Neural cell (in vitro differentiated cells): ENCODE data around the gene ANGPTL8.

Experiments
- EP300 ChIP-seq: fragments of 450-650 bp; conservative IDR thresholded peaks from 2 replicates; pipeline ENCODE4 v1.6.1; 2014; ENCODE audit warnings: antibody characterized with exemption, mild to moderate bottlenecking, moderate library complexity; ENCODE audit not compliant: poor library complexity, severe bottlenecking
- EZH2 ChIP-seq: fragments of 200-600, 300-800 bp; shearing (Covaris generic), sonication (generic); IDR thresholded peaks from 2 replicates; pipeline ENCODE4 v1.6.1; 2014; ENCODE audit warnings: antibody characterized with exemption, low read length, borderline replicate concordance, mild to moderate bottlenecking; ENCODE audit not compliant: insufficient read depth, poor library complexity, severe bottlenecking
- POLR2AphosphoS5 ChIP-seq: IDR thresholded peaks from 2 replicates; pipeline ENCODE4 v1.6.1; 2012
- RAD21 ChIP-seq: fragments of 450-650 bp; conservative IDR thresholded peaks from 2 replicates; pipeline ENCODE4 v1.6.1; 2014; ENCODE audit warnings: antibody characterized with exemption, mild to moderate bottlenecking, moderate library complexity
- TF ChIP-seq, protein P1 (sequence below): fragments of 450-650 bp; IDR thresholded peaks from 2 replicates; pipeline ENCODE4 v1.5.1; 2014; ENCODE audit warnings: antibody characterized with exemption, mild to moderate bottlenecking, moderate library complexity; ENCODE audit not compliant: poor library complexity, severe bottlenecking

DNA sequence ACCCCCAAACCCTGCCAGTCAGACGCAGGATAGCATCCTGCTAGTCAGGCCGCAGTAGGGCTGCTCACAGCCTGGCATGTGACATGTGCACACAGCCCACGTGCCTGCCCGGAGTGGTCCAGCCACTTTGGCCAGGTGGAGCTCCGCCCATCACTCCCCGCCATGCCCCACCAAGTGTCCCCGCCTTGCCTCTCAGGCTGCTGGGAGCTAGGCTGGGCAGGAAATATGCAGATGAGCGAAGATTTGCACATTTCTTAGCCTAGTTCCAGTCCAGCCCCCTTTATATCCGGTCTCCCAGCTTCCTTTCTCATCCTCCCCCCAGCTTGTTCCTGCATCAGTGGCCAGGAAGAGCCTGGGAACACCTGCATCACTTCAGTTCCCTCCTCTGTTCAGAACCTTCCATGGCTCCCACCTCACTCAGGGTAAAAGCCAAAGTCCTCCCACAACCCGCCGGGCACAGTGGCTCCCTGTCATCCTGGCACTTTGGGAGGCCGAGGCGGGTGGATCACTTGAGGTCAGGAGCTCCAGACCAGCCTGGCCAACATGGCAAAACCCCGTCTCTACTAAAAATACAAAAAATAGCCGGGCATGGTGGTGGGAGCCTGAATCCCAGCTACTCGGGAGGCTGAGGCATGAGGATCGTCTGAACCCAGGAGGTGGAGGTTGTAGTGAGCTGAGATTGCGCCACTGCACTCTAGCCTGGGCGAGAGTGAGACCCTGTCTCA, 25.2 kb downstream of the ANGPTL8 start:
- TF ChIP-seq EZH2 (no peak), RAD21 (no peak), POLR2AphosphoS5 (no peak), EP300 (no peak)
- TF ChIP-seq, protein P1, sequence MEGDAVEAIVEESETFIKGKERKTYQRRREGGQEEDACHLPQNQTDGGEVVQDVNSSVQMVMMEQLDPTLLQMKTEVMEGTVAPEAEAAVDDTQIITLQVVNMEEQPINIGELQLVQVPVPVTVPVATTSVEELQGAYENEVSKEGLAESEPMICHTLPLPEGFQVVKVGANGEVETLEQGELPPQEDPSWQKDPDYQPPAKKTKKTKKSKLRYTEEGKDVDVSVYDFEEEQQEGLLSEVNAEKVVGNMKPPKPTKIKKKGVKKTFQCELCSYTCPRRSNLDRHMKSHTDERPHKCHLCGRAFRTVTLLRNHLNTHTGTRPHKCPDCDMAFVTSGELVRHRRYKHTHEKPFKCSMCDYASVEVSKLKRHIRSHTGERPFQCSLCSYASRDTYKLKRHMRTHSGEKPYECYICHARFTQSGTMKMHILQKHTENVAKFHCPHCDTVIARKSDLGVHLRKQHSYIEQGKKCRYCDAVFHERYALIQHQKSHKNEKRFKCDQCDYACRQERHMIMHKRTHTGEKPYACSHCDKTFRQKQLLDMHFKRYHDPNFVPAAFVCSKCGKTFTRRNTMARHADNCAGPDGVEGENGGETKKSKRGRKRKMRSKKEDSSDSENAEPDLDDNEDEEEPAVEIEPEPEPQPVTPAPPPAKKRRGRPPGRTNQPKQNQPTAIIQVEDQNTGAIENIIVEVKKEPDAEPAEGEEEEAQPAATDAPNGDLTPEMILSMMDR: no peak
